ENCODE results near the gene PROSER3.

PROSER3 gene

GRCh38 chr19:35757749-35758608 is at the start of gene PROSER3:
Gene PROSER3, plus strand, starts transcription at chr19:35758176. Its CDS starts 40 bp downstream, at chr19:35758216.
- DNase-seq, result peak; percentile 99

GRCh38 chr19:35708391-35708790 is 49.6 kb upstream of the PROSER3 start:
- no peak for DNase-seq

DNA sequence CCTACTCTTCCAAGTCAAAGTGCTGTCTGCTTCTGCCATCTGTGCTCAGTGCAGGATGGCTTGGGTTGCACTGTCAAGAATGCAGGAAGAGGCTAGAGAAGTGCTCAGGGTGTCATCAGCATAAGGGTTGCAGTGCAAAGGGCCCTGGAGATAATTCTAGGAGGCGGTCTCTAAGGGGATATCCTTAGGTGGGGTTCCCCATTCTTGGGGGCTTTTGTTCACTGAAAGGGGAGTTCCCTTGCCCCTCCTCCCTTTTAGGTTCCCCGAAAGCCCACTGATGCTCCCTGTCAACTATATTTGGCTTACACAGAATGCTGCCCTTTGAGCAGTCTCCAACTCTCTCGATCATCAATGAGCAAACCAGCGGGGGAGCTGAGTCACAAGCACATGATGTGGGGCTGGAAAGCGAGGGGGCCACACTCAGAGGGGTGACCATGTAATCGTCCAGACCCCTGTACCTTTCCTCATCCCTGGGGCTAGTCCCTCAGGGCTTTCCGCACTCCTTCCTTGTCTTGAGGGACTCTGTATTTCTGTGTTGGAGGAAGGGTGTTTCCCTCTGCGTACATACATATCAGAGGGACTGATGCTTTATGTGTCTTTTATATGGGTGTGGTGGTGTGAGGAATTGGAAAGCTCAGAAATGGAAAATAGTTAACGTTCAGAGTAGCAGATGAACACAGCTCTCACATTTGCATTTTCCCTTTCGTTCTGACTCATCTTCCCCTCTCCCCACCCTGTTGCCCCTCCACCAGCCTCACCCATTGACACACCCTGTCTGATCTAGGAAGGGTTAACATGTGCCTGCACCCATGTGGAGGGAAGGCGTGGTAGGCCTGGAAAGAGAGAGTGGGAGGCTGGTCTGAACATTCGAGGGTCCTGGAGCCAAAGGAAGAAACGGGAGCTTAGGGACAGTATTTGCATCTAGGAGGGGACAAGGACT is 46.9 kb upstream of the PROSER3 start:
- no peak for DNase-seq

- no peak for DNase-seq
Measured at GRCh38 chr19:35712567-35713505, 45.1 kb upstream of the PROSER3 start.

DNA sequence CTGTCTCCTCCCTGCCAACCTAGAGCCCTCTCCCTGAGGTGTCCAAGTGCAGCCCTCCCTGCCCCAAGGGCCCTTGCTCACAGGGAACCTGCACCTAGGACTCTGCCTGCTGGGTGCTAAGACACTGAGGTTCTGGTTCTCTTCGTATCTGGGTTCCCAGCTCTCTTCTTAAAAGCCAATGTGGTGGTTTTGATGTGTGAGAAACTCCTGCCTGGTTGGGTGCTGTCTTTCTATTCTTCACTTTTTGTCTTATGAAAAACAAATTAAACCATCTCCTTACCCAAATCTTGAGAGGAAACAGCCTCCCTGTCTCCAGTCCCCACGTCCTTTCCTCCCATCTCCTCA is 44.5 kb upstream of the PROSER3 start:
- DNase-seq, result no peak

- no peak for DNase-seq
Measured at GRCh38 chr19:35713904-35714495, 44.0 kb upstream of the PROSER3 start.

- no peak for DNase-seq
Measured at GRCh38 chr19:35714601-35715354, 43.2 kb upstream of the PROSER3 start.

DNA sequence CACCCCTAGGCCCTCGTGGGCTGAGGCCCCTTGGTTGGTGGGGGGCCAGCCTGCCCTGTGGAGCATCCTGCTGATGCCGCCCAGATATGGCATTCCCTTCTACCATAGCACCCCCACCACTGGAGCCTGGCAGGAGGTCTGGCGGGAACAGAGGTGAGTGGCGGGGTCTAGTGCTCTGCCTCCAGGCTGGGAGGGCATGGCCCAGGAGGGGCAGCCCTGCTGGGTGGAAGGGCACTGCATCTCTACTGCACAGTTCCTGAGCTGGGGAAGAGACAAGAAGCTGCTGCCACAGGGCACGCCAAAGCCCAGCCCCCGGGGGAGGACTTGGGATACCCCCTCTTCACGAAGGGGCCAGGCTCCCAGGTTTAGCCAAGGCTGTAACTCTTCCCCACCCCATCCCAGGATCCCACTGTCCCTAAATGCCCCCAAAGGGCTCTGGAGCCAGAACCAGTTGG is 42.6 kb upstream of the PROSER3 start:
- no peak for DNase-seq

DNA sequence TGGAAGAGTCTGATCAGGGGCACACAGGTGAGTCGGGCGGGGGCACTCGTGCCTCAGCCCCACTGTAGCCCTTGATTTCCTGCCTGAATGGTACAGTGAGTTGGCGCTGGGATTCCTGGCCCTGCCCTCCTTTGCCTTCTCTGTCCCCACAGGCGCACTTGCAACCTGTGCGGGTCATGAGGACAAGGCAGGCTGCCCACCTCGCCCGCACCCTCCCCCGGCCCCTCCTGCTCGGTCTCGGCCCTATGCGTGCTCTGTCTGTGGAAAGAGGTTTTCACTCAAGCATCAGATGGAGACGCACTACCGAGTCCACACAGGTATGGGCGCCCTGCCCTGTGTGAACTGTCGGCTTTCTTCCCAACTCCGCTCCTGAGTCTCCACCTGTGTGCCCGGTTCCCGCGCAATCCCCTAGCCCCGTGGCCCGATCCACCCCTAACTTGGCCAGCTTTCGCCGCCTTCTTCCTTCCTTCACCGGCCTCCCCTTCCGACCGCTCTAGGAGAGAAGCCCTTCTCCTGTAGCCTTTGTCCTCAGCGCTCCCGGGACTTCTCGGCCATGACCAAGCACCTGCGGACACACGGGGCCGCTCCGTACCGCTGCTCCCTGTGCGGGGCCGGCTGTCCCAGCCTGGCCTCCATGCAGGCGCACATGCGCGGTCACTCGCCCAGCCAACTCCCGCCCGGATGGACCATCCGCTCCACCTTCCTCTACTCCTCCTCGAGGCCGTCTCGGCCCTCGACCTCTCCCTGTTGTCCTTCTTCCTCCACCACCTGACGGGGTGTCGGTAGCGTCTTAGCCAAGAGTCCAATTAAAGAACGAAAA is 41.8 kb upstream of the PROSER3 start:
- DNase-seq, result no peak

DNA sequence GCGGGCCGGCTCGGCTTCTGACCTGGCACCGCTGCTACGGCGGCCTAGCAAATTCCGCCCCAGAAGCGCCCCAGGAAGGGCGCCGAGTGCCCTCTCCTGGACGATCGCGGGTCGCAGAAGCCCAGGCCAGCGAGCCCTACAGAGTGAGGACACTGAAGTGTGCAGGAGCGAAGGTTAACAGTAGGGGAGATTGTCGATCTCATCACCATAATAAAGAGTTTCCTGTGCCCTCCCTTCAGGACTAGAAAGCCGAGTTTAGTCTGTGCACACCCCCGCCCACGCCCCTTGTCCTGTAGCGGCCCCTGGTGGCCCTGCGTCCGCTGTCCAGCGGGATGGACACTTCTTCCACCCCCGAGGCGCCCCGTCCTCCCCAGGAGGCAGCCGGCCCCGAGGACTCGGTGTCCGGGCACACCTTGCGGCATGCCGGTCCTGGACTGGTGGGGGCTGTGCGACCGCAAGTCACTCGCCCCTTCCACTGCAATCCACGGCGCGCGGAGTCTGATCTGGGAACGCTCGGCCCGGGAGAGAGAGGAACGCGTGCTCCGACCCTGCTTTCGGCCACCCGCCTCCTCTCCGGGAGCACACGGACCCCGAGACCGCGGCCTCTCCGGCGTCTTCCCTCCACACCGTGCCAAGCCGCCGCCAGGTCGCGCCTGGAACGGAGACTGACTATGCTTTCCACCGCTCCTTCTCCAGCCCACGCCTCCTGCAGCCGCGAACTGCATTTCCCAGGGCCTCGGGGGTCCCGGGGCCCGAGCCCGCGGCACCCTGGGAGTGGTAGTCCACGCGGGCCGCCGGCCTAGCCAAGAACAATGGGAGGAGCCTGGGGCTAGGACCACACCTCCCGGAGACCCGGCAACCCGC is 40.9 kb upstream of the PROSER3 start:
- peak; percentile 93 for DNase-seq

DNA sequence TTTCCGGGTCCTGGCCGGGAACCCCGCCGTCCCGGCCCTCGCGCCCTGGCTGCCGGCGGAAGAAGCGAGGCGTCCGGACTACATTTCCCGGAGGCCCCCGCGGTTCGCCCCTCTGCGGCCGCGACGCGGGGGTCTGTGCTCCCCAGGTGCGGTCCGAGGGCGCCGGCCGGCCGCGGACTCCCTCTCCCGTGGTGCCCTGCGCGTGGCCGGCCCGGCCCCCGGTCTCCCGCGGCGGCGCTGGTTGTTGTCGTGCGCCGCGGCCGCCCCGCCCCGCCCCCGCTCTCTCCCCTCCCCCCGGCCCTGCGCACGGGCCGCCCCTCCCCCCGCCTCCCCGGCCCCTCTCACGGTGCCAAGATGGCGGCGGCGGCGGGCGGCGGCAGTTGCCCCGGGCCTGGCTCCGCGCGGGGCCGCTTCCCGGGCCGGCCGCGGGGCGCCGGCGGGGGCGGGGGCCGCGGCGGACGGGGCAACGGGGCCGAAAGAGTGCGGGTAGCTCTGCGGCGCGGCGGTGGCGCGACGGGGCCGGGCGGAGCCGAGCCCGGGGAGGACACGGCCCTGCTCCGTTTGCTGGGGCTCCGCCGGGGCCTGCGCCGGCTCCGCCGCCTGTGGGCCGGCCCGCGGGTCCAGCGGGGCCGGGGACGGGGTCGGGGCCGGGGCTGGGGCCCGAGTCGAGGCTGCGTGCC is 40.2 kb upstream of the PROSER3 start, which contains the start of gene KMT2B:
Gene KMT2B, plus strand, starts transcription at position 339 of the 680 bp plus-strand sequence. Its CDS starts 16 bp downstream, at position 355.
- no peak for DNase-seq

DNA sequence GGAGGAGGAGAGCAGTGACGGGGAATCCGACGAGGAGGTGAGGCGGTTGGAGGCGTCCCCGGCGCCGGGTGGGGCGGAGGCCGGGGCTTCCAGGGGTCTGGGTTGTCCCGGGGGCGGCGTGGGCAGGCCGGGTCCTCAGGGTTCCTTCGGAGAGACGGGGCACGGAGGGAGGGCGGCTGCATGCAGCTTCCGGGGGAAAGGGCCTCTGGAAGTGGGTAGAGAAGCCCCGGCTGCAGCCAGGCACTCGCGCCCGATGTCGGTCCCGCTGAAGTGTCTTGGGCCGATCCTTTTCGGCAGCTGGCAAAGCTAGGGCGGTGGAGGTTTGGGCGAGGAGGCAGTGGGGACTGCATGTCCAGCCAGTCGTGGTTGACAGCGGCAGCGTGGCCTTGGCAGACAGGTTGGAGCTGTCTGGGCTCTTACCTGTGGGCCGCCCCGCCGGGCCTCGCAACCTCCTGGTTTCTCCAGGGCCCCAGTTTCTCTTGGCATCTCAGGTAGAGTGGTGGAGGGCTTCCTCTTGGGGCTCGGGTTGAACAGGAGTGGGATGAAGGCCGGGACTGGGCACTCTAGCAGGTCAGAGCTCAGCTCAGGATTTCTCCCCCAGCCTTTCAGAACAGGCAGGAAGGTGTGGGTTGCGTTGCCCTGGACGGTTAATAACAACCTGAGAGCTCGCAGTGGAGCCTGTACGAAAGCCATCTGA is 39.5 kb upstream of the PROSER3 start:
- DNase-seq, result no peak

GRCh38 chr19:35719402-35720162 is 38.4 kb upstream of the PROSER3 start:
- no peak for DNase-seq

- no peak for DNase-seq
Measured at GRCh38 chr19:35720163-35720524, 37.8 kb upstream of the PROSER3 start.

- DNase-seq, result no peak
Measured at GRCh38 chr19:35720648-35721047, 37.3 kb upstream of the PROSER3 start.

DNA sequence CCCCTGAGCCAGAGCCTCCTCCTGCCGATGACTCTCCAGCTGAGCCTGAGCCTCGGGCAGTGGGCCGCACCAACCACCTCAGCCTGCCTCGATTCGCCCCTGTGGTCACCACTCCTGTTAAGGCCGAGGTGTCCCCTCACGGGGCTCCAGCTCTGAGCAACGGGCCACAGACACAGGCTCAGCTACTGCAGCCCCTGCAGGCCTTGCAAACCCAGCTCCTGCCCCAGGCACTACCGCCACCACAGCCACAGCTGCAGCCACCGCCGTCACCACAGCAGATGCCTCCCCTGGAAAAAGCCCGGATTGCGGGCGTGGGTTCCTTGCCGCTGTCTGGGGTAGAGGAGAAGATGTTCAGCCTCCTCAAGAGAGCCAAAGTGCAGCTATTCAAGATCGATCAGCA is 36.6 kb upstream of the PROSER3 start:
- DNase-seq, result no peak

DNA sequence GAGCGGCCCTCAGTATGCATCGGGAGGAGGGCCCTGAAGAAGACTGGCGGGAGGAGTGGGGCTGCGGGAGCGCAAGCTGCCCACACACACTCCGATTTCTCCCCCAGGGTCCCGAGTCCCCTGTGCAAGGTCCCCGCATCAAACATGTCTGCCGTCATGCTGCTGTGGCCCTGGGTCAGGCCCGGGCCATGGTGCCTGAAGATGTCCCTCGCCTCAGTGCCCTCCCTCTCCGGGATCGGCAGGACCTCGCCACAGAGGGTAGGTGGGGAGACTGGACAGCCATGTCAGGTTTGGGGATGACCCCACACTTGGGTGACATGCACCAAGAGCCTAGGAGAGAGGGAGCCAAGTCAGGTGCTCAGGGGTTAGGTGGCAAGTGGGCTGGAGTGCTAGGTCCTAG is 35.5 kb upstream of the PROSER3 start:
- no peak for DNase-seq

Measured in NCI-H1694 treated with DMSO at 0.1 percent for 48 hours (cell line).